GM12872 (cell line): Measurements from ENCODE around the gene DPH5.

ENCODE experiments used
- TF ChIP-seq, protein P1 (sequence below): IDR thresholded peaks from 3 replicates; pipeline ENCODE4 v1.5.1; 2011; ENCODE audit warnings: low read depth, mild to moderate bottlenecking, low read length, moderate library complexity; ENCODE audit not compliant: insufficient read depth

DPH5 gene

DNA sequence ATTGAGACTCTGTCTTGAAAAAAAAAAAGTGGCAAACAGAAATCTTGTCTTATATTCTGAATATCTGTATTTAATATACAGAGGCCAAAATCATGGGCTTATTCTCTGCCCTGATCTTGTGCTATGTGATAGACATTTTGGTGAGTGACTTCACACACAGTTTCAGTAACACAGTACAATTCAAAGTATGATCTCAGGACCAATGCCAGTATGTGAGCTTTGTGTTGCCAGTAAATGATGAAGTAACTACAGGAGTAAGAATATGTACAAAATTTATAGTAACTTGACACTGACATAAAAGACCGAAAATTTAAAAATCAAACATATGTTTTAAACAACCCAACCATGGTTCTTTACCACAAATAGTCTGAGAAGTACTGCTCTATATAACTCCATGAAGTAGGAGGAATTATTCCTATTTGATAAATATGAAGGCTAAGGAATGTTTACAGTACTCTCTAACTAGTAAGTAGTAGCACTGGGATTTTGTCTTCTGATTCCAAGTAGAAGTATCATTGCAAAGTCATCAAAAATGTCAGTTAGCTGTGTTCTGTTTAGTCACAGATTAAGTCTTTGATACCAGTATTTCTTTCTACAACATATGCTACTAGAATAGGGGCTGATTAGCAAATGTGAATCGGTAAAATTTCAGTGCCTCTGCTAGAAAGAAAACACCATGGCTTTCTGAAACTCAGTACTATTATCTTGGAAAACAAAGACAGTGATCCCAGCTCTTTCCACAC is 25.3 kb downstream of the DPH5 start:
- TF ChIP-seq, protein P1, sequence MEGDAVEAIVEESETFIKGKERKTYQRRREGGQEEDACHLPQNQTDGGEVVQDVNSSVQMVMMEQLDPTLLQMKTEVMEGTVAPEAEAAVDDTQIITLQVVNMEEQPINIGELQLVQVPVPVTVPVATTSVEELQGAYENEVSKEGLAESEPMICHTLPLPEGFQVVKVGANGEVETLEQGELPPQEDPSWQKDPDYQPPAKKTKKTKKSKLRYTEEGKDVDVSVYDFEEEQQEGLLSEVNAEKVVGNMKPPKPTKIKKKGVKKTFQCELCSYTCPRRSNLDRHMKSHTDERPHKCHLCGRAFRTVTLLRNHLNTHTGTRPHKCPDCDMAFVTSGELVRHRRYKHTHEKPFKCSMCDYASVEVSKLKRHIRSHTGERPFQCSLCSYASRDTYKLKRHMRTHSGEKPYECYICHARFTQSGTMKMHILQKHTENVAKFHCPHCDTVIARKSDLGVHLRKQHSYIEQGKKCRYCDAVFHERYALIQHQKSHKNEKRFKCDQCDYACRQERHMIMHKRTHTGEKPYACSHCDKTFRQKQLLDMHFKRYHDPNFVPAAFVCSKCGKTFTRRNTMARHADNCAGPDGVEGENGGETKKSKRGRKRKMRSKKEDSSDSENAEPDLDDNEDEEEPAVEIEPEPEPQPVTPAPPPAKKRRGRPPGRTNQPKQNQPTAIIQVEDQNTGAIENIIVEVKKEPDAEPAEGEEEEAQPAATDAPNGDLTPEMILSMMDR = no peak

DNA sequence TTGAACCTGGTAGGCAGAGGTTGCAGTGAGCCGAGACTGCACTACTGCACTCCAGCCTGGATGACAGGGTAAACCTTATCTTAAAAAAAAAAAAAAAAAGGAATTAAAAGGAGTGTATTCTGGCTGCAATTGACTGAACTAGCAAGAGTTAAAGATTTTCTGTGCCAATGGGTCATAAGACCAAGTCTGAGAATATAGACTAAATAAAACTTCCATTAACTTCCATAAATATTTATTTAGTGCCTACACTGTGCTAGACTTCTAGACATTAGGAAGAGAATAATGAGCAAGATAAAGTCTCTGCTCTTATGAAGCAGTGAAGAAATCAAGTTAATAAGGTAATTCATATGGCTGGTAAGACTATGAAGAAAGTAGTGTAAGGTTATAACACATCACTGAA is 27.2 kb downstream of the DPH5 start:
- TF ChIP-seq, protein P1 = no peak

DNA sequence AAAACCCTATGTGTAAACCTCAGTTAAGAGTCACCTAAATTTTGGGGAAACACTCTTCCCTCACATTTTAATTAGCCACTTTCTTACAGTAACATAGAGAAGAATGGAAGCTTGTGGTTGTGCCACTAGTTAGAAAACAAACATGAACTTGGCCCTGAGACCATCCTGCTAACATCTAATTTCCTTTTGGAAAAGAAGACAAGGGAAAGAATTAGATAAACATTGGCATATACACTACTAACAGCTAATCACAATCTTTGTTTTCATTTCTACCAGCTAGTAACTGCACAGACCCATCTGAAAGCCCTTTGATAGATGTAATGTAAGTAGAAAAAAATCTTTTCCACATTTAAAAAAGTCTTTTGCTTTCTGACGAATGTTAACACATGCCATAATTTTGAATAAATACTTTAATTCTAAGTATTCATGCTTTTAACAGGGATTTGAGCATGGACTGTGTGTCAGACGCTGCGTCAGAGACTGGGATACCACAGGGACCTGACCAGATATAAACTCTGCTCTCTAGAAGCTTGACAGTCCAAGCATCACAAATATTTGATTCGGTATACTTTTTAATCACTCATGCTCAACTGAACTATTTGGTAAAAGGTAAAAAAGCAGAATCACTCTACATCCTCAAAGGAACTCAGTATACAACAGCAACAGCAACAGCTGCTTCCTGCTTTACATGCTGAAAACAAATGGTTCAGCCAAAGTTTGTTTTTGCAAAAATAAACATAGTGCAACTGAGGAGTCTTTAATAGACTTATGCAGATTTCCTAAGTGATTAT is 30.2 kb downstream of the DPH5 start:
- TF ChIP-seq, protein P1 = no peak

DNA sequence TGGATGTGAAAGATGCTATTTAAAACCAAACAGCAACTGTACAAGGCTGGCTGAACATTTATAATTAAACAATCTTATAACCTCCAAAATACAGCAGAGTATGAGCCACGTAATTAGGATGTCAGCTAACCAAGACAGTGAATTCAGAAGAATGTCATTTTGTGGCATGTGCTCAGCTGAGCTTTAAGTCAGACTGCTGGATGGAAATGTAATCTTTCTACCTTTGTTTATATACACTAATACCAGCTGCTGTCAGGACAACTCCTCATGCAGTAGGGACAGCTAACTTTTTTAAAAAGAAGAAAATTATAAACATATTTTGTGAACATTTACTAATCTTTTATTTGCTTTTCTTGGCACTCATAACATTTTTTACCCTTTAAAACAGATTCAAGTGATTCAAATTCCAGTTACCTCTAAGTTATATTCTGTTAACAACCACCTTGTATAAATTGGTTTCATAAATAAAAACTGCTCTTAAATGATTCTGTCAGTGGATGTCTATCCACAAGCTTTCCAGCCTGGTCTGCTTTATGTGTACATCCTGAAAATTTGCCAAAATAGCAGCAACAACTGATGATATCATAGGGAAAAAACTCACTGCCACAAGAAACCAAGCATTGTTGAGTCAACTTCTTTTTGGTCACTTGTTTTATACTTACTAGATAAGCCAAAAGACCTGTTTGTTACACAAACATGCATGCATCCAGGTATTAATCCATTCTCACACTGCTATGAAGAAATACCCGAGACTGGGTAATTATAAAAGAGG is 36.1 kb downstream of the DPH5 start:
- TF ChIP-seq, protein P1 = no peak

DNA sequence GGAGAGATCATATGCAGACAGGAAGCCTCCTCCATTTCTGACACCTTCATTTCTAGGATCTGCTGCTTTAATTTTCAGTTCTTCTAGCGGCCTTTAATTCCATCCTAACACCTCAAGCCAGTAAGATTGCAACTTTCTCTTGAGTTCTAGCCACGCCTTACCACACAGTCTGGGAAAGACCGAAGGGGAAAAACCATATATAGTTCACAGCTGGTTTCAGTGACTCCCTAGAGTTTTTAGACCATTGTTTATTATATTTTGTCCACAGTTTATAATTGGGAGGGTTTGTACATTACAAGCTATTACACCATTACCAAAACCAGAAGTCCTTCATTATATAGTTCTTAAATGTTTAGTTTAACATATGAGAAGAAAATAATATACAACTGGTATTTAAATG is 37.5 kb downstream of the DPH5 start:
- TF ChIP-seq, protein P1 = no peak

DNA sequence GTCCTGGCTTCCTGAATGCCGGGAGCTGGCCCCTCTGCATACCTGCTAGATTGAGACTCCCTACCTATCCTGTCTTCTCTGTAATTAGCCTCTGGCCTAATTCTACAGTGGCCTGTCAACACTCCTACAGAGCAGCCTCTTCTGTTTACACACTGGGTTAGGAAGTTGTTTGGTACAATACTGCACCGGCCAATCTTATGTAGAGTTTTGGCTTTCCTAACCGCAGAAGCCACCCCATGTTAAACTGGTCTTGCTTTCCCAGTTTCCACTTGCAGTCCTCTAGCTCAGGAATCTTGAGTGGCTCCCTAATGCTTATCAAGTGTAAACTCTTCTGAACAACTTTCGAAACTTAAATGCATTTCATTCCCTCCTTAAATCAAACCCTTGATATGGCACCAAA is 42.8 kb downstream of the DPH5 start:
- TF ChIP-seq, protein P1 = no peak

DNA sequence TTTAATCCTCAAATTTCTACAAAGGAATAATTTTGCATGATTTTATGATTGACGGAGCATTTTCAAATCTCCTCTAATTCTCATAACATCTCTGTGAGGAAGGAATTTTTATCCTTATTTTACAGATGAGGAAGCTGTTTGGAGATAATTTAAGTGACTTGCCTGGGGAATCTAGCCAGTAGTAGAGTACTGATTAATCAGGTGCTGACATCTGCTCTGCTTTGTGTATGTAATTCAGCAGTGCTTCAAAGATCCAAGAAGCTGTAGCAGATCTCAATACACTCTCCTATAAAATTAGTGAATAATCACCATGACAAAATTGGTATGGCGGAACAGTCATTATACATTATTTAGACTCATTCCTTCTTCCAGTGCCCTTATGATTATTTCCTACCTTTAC is 46.0 kb downstream of the DPH5 start:
- TF ChIP-seq, protein P1 = no peak
